ENCODE results near the gene PDXK. TPM values are rescaled to one million over a fixed set of nuclear protein-coding genes. Genes with fewer than 3 reads are reported as not detected.

The PDXK gene
- total and polyA plus RNA-seq, 2 of the 13 experiments (the other 11 are each of a cell fraction or from before 2014, with no cell fraction given), result 114 to 184 TPM

- peak; percentile 91 for TF ChIP-seq THAP9 (CRISPR knock-in tag; IDR thresholded peaks at IDR 0.05; ENCODE audit: borderline replicate concordance)
- no peak for TF ChIP-seq PRPF4 (IDR thresholded peaks at IDR 0.05; ENCODE audit: low read depth, low read length, poor library complexity, severe bottlenecking)
- TF ChIP-seq GTF3A (CRISPR knock-in tag; conservative IDR thresholded peaks at IDR 0.05), result 0 out of 2 replicates have a peak, but pooled peaks have one; percentile 61
- peak; percentile 87 for TF ChIP-seq SRY (CRISPR knock-in tag; IDR thresholded peaks at IDR 0.05)
- peak; percentile 85 for TF ChIP-seq ZNF607 (CRISPR knock-in tag; IDR thresholded peaks at IDR 0.05; ENCODE audit: borderline replicate concordance)
- TF ChIP-seq POLR2G (IDR thresholded peaks at IDR 0.05; ENCODE audit: low read depth, low read length), result peak; percentile 76
- TF ChIP-seq YEATS2 (CRISPR knock-in tag; IDR thresholded peaks at IDR 0.05; ENCODE audit: borderline replicate concordance), result peak; percentile 90
- no peak for TF ChIP-seq IRF9 (CRISPR knock-in tag; IDR thresholded peaks at IDR 0.05; ENCODE audit: borderline replicate concordance)
- TF ChIP-seq KLF12 (CRISPR knock-in tag; IDR thresholded peaks at IDR 0.05; ENCODE audit: borderline replicate concordance), result 0 out of 2 replicates have a peak, but pooled peaks have one; percentile 82
- peak; percentile 84; the same call in 1 of the 2 replicates for TF ChIP-seq ZNF556 (CRISPR knock-in tag; IDR thresholded peaks at IDR 0.05; ENCODE audit: borderline replicate concordance)
- TF ChIP-seq ZC3H13 (CRISPR knock-in tag; IDR thresholded peaks at IDR 0.05), result peak; percentile 71; the same call in 1 of the 2 replicates
- TF ChIP-seq ZNF564 (CRISPR knock-in tag; IDR thresholded peaks at IDR 0.05), result no peak; the same call in 1 of the 2 replicates
- TF ChIP-seq ZNF503 (CRISPR knock-in tag; IDR thresholded peaks at IDR 0.05), result peak; percentile 74; the same call in 1 of the 2 replicates
- no peak for TF ChIP-seq PPARG (CRISPR knock-in tag; conservative IDR thresholded peaks at IDR 0.05)
- peak; percentile 59; the same call in 1 of the 2 replicates for TF ChIP-seq ZBTB21 (CRISPR knock-in tag; IDR thresholded peaks at IDR 0.05)
- TF ChIP-seq RBM22 (optimal IDR thresholded peaks at IDR 0.05; ENCODE audit: low read length), result peak; percentile 67
- TF ChIP-seq ISL2 (CRISPR knock-in tag; IDR thresholded peaks at IDR 0.05), result peak; percentile 73
- TF ChIP-seq ZNF432 (CRISPR knock-in tag; IDR thresholded peaks at IDR 0.05; ENCODE audit: borderline replicate concordance), result no peak
- TF ChIP-seq RXRB (CRISPR knock-in tag; IDR thresholded peaks at IDR 0.05; ENCODE audit: borderline replicate concordance), result peak; percentile 72
- peak; percentile 92 for TF ChIP-seq ZNF746 (CRISPR knock-in tag; IDR thresholded peaks at IDR 0.05)
- TF ChIP-seq CENPT (CRISPR knock-in tag; IDR thresholded peaks at IDR 0.05; ENCODE audit: low read depth), result 0 out of 2 replicates have a peak, but pooled peaks have one; percentile 73
- TF ChIP-seq ZNF619 (CRISPR knock-in tag; IDR thresholded peaks at IDR 0.05), result peak; percentile 96
Measured at GRCh38 chr21:43728467-43729390, 9.8 kb downstream of the PDXK start (continued).

All from HepG2 (cell line).